Loucy (cell line): ENCODE measurements around the gene PDILT.

ENCODE experiments used
- H2AFZ ChIP-seq: fragments of 200-600 bp; sonication (generic); 2 replicates; pipeline ENCODE4 v1.6.0; 2016; ENCODE audit warnings: antibody characterized with exemption, mild to moderate bottlenecking, low read length, moderate library complexity
- H3F3A ChIP-seq: fragments of 200-600 bp; 2 replicates; pipeline ENCODE4 v1.6.0; 2016; ENCODE audit warnings: antibody characterized with exemption, low read depth, mild to moderate bottlenecking
- H3K27me3 ChIP-seq: fragments of 200-600 bp; sonication (generic); 2 replicates; pipeline ENCODE4 v1.6.1; 2014; ENCODE audit warnings: low read length, mild to moderate bottlenecking; ENCODE audit not compliant: insufficient read depth, poor library complexity, severe bottlenecking
- H3K36me3 ChIP-seq: fragments of 200-600 bp; sonication (generic); 2 replicates; pipeline ENCODE4 v1.6.1; 2016; ENCODE audit warnings: low read length; ENCODE audit not compliant: insufficient read depth
- H3K4me1 ChIP-seq: fragments of 200-600 bp; sonication (generic); 2 replicates; pipeline ENCODE4 v1.5.1; 2014; ENCODE audit warnings: low read length, mild to moderate bottlenecking; ENCODE audit not compliant: insufficient read depth, poor library complexity, severe bottlenecking
- H3K4me2 ChIP-seq: fragments of 200-600 bp; sonication (generic); 2 replicates; pipeline ENCODE4 v1.6.0; 2014; ENCODE audit warnings: antibody characterized with exemption, low read length, low read depth, mild to moderate bottlenecking; ENCODE audit not compliant: poor library complexity, severe bottlenecking
- H3K4me3 ChIP-seq: fragments of 200-600 bp; sonication (generic); 2 replicates; pipeline ENCODE4 v1.5.1; 2014; ENCODE audit warnings: low read length, mild to moderate bottlenecking, mixed read lengths; ENCODE audit not compliant: poor library complexity, severe bottlenecking
- H3K79me2 ChIP-seq: fragments of 200-600 bp; sonication (generic); 2 replicates; pipeline ENCODE4 v1.6.1; 2014; ENCODE audit warnings: low read length; ENCODE audit not compliant: insufficient read depth
- H3K9ac ChIP-seq: fragments of 200-600 bp; sonication (generic); 2 replicates; pipeline ENCODE4 v1.6.0; 2014; ENCODE audit warnings: mild to moderate bottlenecking, low read depth, low read length, moderate library complexity; ENCODE audit not compliant: poor library complexity, severe bottlenecking
- H3K9me2 ChIP-seq: fragments of 200-600 bp; sonication (generic); replicated peaks from 2 replicates; pipeline ENCODE4 v1.6.1; 2016; ENCODE audit warnings: low read depth, low read length, mixed read lengths
- H3K9me3 ChIP-seq: fragments of 200-600 bp; sonication (generic); 2 replicates; pipeline ENCODE4 v1.6.1; 2014; ENCODE audit warnings: mild to moderate bottlenecking, antibody characterized with exemption, low read length, low read depth; ENCODE audit not compliant: insufficient read depth
- H4K20me1 ChIP-seq: fragments of 200-600 bp; sonication (generic); 2 replicates; pipeline ENCODE4 v1.6.0; 2014; ENCODE audit warnings: antibody characterized with exemption, low read length, mild to moderate bottlenecking; ENCODE audit not compliant: insufficient read depth, poor library complexity, severe bottlenecking
- CTCF ChIP-seq: fragments of 200-600 bp; sonication (generic); conservative IDR thresholded peaks from 2 replicates; pipeline ENCODE4 v1.5.1; 2014; ENCODE audit warnings: mild to moderate bottlenecking, antibody characterized with exemption, low read length
- EZH2phosphoT487 ChIP-seq: fragments of 200-600 bp; IDR thresholded peaks from 2 replicates; pipeline ENCODE4 v1.6.1; 2018; ENCODE audit warnings: antibody characterized with exemption, mild to moderate bottlenecking, moderate library complexity, borderline replicate concordance

Gene PDILT

DNA sequence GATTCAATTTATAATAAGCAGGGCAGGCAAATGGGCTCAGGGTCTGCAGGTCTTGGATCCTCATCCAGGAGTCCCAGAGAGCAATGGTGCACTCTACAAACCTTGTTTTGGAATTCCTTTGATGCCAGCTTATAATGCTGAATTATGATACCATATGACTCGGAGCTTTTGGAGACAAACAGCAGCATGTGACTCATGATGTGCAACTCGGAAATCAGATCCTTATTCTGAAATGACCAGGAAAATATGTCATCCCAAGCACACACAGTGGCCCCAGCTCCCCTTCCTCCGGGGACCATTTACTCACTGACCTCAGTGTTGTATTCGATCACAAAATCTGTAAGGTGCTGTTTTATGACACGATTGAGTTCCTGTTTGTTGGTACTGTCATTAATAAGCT is 31.8 kb downstream of the PDILT start:
- no peaks in the 10 kb centered on the region for H3F3A ChIP-seq
- no peaks in the 10 kb centered on the region for H3K9me2 ChIP-seq
- no peak overlapping the region for H3K4me2 ChIP-seq
- H2AFZ ChIP-seq, result no peak overlapping the region
- H3K4me3 ChIP-seq, result no peak overlapping the region
- no peaks in the 10 kb centered on the region for H4K20me1 ChIP-seq
- no peaks in the 10 kb centered on the region for H3K36me3 ChIP-seq
- H3K79me2 ChIP-seq, result no peaks in the 10 kb centered on the region
- TF ChIP-seq CTCF (no peak), EZH2phosphoT487 (no peak)
- no peaks in the 10 kb centered on the region for H3K27me3 ChIP-seq
- no peak overlapping the region for H3K9ac ChIP-seq
- no peaks in the 10 kb centered on the region for H3K4me1 ChIP-seq
- H3K9me3 ChIP-seq, result 0 out of 2 replicates have a peak, but pooled peaks cover 3% of the 10 kb centered on the region

GRCh38 chr16:20369452-20370054 is 35.0 kb downstream of the PDILT start:
- no peak overlapping the region for H3K4me3 ChIP-seq
- no peaks in the 10 kb centered on the region for H3F3A ChIP-seq
- H2AFZ ChIP-seq, result no peak overlapping the region
- no peaks in the 10 kb centered on the region for H3K36me3 ChIP-seq
- no peaks in the 10 kb centered on the region for H3K4me1 ChIP-seq
- TF ChIP-seq CTCF (no peak), EZH2phosphoT487 (no peak)
- H4K20me1 ChIP-seq, result no peaks in the 10 kb centered on the region
- H3K79me2 ChIP-seq, result no peaks in the 10 kb centered on the region
- H3K9ac ChIP-seq, result no peak overlapping the region
- H3K9me3 ChIP-seq, result 0 out of 2 replicates have a peak, but pooled peaks cover 4% of the 10 kb centered on the region
- no peaks in the 10 kb centered on the region for H3K9me2 ChIP-seq
- no peak overlapping the region for H3K4me2 ChIP-seq
- H3K27me3 ChIP-seq, result no peaks in the 10 kb centered on the region

GRCh38 chr16:20364051-20364450 is 40.5 kb downstream of the PDILT start:
- Histone ChIP-seq H3K36me3 (no peaks in the 10 kb centered on the region), H4K20me1 (no peaks in the 10 kb centered on the region), H3K9me2 (no peaks in the 10 kb centered on the region), H3K9ac (no peak overlapping the region), H3K4me2 (no peak overlapping the region), H3F3A (no peaks in the 10 kb centered on the region), H3K9me3 (0 out of 2 replicates have a peak, but pooled peaks cover 4% of the 10 kb centered on the region), H3K4me3 (no peak overlapping the region), H3K27me3 (no peaks in the 10 kb centered on the region), H2AFZ (no peak overlapping the region), H3K79me2 (no peaks in the 10 kb centered on the region), H3K4me1 (no peaks in the 10 kb centered on the region)
- TF ChIP-seq EZH2phosphoT487, result no peak
- TF ChIP-seq CTCF, result no peak
